Spleen (tissue), 11 donors: ENCODE data around the gene RIMS1. TPM values are rescaled to one million over a fixed set of nuclear protein-coding genes. Genes with fewer than 3 reads are reported as not detected.

Experiments used
- DNase-seq: peaks from one replicate; pipeline ENCODE4 v3.0.0-alpha.2; 2020
- H3K27ac ChIP-seq, 8 donors: fragments of 200-600 bp; sonication (generic) in 7 of 8; 1 replicate in 4 of 8; 2 replicates in 4 of 8; pipeline versions ENCODE4 v1.5.0 to v1.8.0; 2016 to 2021; ENCODE audit warnings: inconsistent platforms in 4 of 8, mild to moderate bottlenecking in 4 of 8, moderate library complexity in 1 of 8
- H3K27me3 ChIP-seq, 7 donors: fragments of 200-600 bp; sonication (generic) in 6 of 7; replicated peaks in 1 of 7; 1 replicate in 4 of 7; 2 replicates in 3 of 7; pipeline versions ENCODE4 v1.5.0 to v1.8.0; 2016 to 2021; ENCODE audit warnings: inconsistent platforms in 3 of 7, mild to moderate bottlenecking in 1 of 7
- H3K36me3 ChIP-seq, 6 donors: fragments of 200-600 bp; sonication (generic) in 5 of 6; 1 replicate in 4 of 6; 2 replicates in 2 of 6; pipeline versions ENCODE4 v1.5.0 to v1.8.0; 2016 to 2021; ENCODE audit warnings: inconsistent platforms in 2 of 6
- H3K4me1 ChIP-seq, 6 donors: fragments of 200-600 bp; sonication (generic) in 5 of 6; 1 replicate in 3 of 6; 2 replicates in 3 of 6; pipeline versions ENCODE4 v1.5.0 to v1.8.0; 2016 to 2021; ENCODE audit warnings: inconsistent platforms in 3 of 6
- H3K4me3 ChIP-seq, 8 donors: fragments of 200-600 bp; sonication (generic) in 7 of 8; 1 replicate in 4 of 8; 2 replicates in 4 of 8; pipeline versions ENCODE4 v1.5.0 to v1.8.0; 2016 to 2021; ENCODE audit warnings: inconsistent platforms in 4 of 8, mild to moderate bottlenecking in 4 of 8, moderate library complexity in 2 of 8
- H3K9me3 ChIP-seq, 8 donors: fragments of 200-600 bp; sonication (generic) in 7 of 8; 1 replicate in 4 of 8; 2 replicates in 4 of 8; pipeline versions ENCODE4 v1.5.0 to v1.8.0; 2016 to 2021; ENCODE audit warnings: inconsistent platforms in 4 of 8
- CTCF ChIP-seq, 11 experiments: fragments of 200-600 bp in 7 of 11; fragments of 450-650 bp in 4 of 11; sonication (generic) in 4 of 11; IDR thresholded peaks in 8 of 11; conservative IDR thresholded peaks in 3 of 11; 1 replicate in 7 of 11; 2 replicates in 4 of 11; pipeline versions ENCODE4 v1.4.0 to v1.8.0; 2016 to 2021; ENCODE audit warnings: antibody characterized with exemption in 11 of 11, inconsistent platforms in 4 of 11, mild to moderate bottlenecking in 1 of 11
- POLR2A ChIP-seq, 3 donors: fragments of 450-650 bp; IDR thresholded peaks; one replicate each; pipeline ENCODE4 v1.5.1; 2017; ENCODE audit warnings: antibody characterized with exemption in 3 of 3, mild to moderate bottlenecking in 1 of 3
- POLR2AphosphoS5 ChIP-seq, 3 donors: sonication (generic); formaldehyde crosslinking; IDR thresholded peaks; one replicate each; pipeline ENCODE4 v1.5.1; 2017; ENCODE audit warnings: antibody characterized with exemption in 3 of 3
- WGBS, 5 donors: extraction: QIAGEN DNeasy Blood & Tissue Kit in 3 of 5; methylation state at CpG; one replicate each; pipeline versions ENCODE4 v1.1.5 to v1.1.7; 2013 to 2018; 5-methylcytosine and 5-hydroxymethylcytosine counted together
- intact Hi-C: fragments of 100-400 bp; cut with DNase I; formaldehyde crosslinking; loops from one replicate; pipeline ENCODE4 v1.15.0; 2023; ENCODE audit warnings: low total_unique reads
- polyA plus RNA-seq, 3 donors: library from polyadenylated mRNA; stranded (reverse); fragments of 200-250 nt; gene quantifications; one replicate each; pipeline ENCODE4 v1.2.1, GENCODE V29; 2013
- total RNA-seq, 7 donors: library from RNA; depleted of rRNA in 3 of 7; stranded (reverse); fragments of >200 nt in 3 of 7; fragmentation: NEBNext Ultra II Directional in 4 of 7; extraction: Animal tissue kit (Norgen Biotek cat#: 25700) in 4 of 7; gene quantifications; one replicate each; pipeline versions ENCODE4 v1.1.0 to v1.2.1, GENCODE V29; 2016 to 2021
- donor health status: healthy with polysubstance abuse.
- donor health status: DM: no; HTN: no; CAD: no; lungs with moderate emphysema.
- donor health status: DM: no; HTN: no; CAD: no.
- donor health status: Bipolar disorder and iron deficiency.
- donor health status: healthy.
- donor health status: DM: no; HTN: no; CAD: no.
- donor health status: DM: yes; HTN: yes; CAD: no.

Gene RIMS1
- total and polyA plus RNA-seq, 10 donors, result not detected

- Histone ChIP-seq H3K4me1 (no peaks in the 10 kb centered on the region), H3K4me3 (no peak overlapping the region), H3K27me3 (peaks cover 0 to 6% (median 0%) of the 10 kb centered on the region in 7 donors), H3K36me3 (no peaks in the 10 kb centered on the region), H3K27ac (no peak overlapping the region), H3K9me3 (no peaks in the 10 kb centered on the region)
- 71 to 78% (median 74%) methylated on average over 7 of the region's 7 CpGs for whole genome bisulfite sequencing, 5 donors
- TF ChIP-seq CTCF (IDR thresholded peaks at IDR 0.05 in 8 of 11, conservative IDR thresholded peaks at IDR 0.05 in 3 of 11), result no peak
- no peak for TF ChIP-seq POLR2A (IDR thresholded peaks at IDR 0.05)
- DNase-seq, result no peak
- intact Hi-C loops, result no loop called here
These were observed 477.7 kb downstream of the RIMS1 start for GRCh38 chr6:72363844-72364740.

- no peak for DNase-seq
- TF ChIP-seq POLR2A (IDR thresholded peaks at IDR 0.05) (no peak), CTCF (IDR thresholded peaks at IDR 0.05 in 8 of 11, conservative IDR thresholded peaks at IDR 0.05 in 3 of 11) (no peak), POLR2AphosphoS5 (IDR thresholded peaks at IDR 0.05) (no peak)
- Histone ChIP-seq H3K27ac (no peak overlapping the region), H3K36me3 (no peaks in the 10 kb centered on the region), H3K4me3 (no peak overlapping the region), H3K4me1 (no peaks in the 10 kb centered on the region), H3K9me3 (no peaks in the 10 kb centered on the region), H3K27me3 (peaks cover 0 to 6% (median 0%) of the 10 kb centered on the region in 7 donors)
- WGBS, 5 donors, result 67 to 83% (median 73%) methylated on average over 4 of the region's 4 CpGs
- intact Hi-C loops, result no loop called here
These were observed 479.4 kb downstream of the RIMS1 start for GRCh38 chr6:72365773-72366172.

GRCh38 chr6:72367439-72367838 lies 481.1 kb downstream of the RIMS1 start:
- Histone ChIP-seq H3K4me3 (no peak overlapping the region), H3K4me1 (no peaks in the 10 kb centered on the region), H3K27ac (no peak overlapping the region), H3K36me3 (no peaks in the 10 kb centered on the region), H3K27me3 (peaks cover 0 to 6% (median 0%) of the 10 kb centered on the region in 7 donors), H3K9me3 (no peaks in the 10 kb centered on the region)
- DNase-seq, result no peak
- intact Hi-C loops, result no loop called here
- TF ChIP-seq CTCF (IDR thresholded peaks at IDR 0.05 in 8 of 11, conservative IDR thresholded peaks at IDR 0.05 in 3 of 11) (no peak), POLR2A (IDR thresholded peaks at IDR 0.05) (no peak), POLR2AphosphoS5 (IDR thresholded peaks at IDR 0.05) (no peak)

- no peaks in the 10 kb centered on the region for H3K36me3 ChIP-seq
- intact Hi-C loops, result no loop called here
- TF ChIP-seq POLR2A (IDR thresholded peaks at IDR 0.05), result no peak
- TF ChIP-seq POLR2AphosphoS5 (IDR thresholded peaks at IDR 0.05), result no peak
- TF ChIP-seq CTCF (IDR thresholded peaks at IDR 0.05 in 8 of 11, conservative IDR thresholded peaks at IDR 0.05 in 3 of 11), result no peak
- no peak for DNase-seq
- no peaks in the 10 kb centered on the region for H3K4me1 ChIP-seq
- H3K4me3 ChIP-seq, result no peak overlapping the region
- no peak overlapping the region for H3K27ac ChIP-seq
- no peaks in the 10 kb centered on the region for H3K27me3 ChIP-seq
- no peaks in the 10 kb centered on the region for H3K9me3 ChIP-seq
- 46 to 59% (median 57%) methylated on average over 3 of the region's 3 CpGs for WGBS, 5 donors
These were observed 485.1 kb downstream of the RIMS1 start for GRCh38 chr6:72371473-72371872.
